A673 (cell line): ENCODE measurements around the gene CCDC120. TPM values are rescaled to one million over a fixed set of nuclear protein-coding genes. Genes with fewer than 3 reads are reported as not detected.

Source experiments
- BruUV-seq: library from RNA; stranded (reverse); fragments of 400-500 nt; replicated peaks from 2 replicates; lab custom pipeline; 2021; lab: Mats Ljungman, UMichigan
- CTCF ChIA-PET: fragments of 300-600 bp; sonication (Branson Sonifier 250); formaldehyde crosslinking; loops from one replicate; lab custom pipeline; 2022; ENCODE audit warnings: antibody characterized with exemption; lab: Charles Lee
- POLR2A ChIA-PET: fragments of 300-600 bp; sonication (Branson Sonifier 250); formaldehyde crosslinking; loops from one replicate; lab custom pipeline; 2022; ENCODE audit warnings: antibody characterized with exemption; ENCODE audit not compliant: low non-redundant PET; lab: Charles Lee
- DNase-seq: peaks from one replicate; pipeline ENCODE4 v3.0.0-alpha.2; 2015; ENCODE audit warnings: low spot score
- H3K27ac ChIP-seq: fragments of 200-600 bp; sonication (generic); 2 replicates; pipeline ENCODE4 v1.5.1; 2016; ENCODE audit warnings: mixed run types, low read depth, mild to moderate bottlenecking, mixed read lengths, antibody characterized with exemption, low read length; ENCODE audit not compliant: poor library complexity, severe bottlenecking
- H3K27me3 ChIP-seq: fragments of 200-600 bp; sonication (generic); replicated peaks from 2 replicates; pipeline ENCODE4 v1.6.1; 2017; ENCODE audit warnings: mixed run types, low read depth, mild to moderate bottlenecking, mixed read lengths, antibody characterized with exemption, low read length; ENCODE audit not compliant: insufficient read depth, poor library complexity
- H3K36me3 ChIP-seq: fragments of 200-600 bp; sonication (generic); 2 replicates; pipeline ENCODE4 v1.6.1; 2016; ENCODE audit warnings: mixed run types, mild to moderate bottlenecking, mixed read lengths, antibody characterized with exemption, low read length; ENCODE audit not compliant: insufficient read depth, poor library complexity, severe bottlenecking
- H3K4me1 ChIP-seq: fragments of 200-600 bp; sonication (generic); 2 replicates; pipeline ENCODE4 v1.6.1; 2017; ENCODE audit warnings: mixed run types, mild to moderate bottlenecking, mixed read lengths, antibody characterized with exemption, low read length; ENCODE audit not compliant: insufficient read depth, poor library complexity, severe bottlenecking
- H3K4me3 ChIP-seq: fragments of 200-600 bp; sonication (generic); 2 replicates; pipeline ENCODE4 v1.5.1; 2016; ENCODE audit warnings: low read depth, mixed run types, mild to moderate bottlenecking, mixed read lengths, low read length; ENCODE audit not compliant: poor library complexity, severe bottlenecking
- H3K9me3 ChIP-seq: fragments of 200-600 bp; sonication (generic); 2 replicates; pipeline ENCODE4 v1.6.1; 2016; ENCODE audit warnings: mixed run types, low read depth, mild to moderate bottlenecking, mixed read lengths, antibody characterized with exemption, low read length; ENCODE audit not compliant: poor library complexity, severe bottlenecking
- EZH2 ChIP-seq: fragments of 200-600 bp; sonication (generic); IDR thresholded peaks from 2 replicates; pipeline ENCODE4 v1.6.1; 2017; ENCODE audit warnings: borderline replicate concordance, low read depth, mild to moderate bottlenecking, mixed read lengths, antibody characterized with exemption, low read length; ENCODE audit not compliant: poor library complexity, severe bottlenecking
- intact Hi-C: fragments of 100-400 bp; cut with micrococcal nuclease; formaldehyde crosslinking; loops from one replicate; pipeline ENCODE4 v1.10.0; 2022; ENCODE audit not compliant: unreplicated experiment
- total RNA-seq: library from RNA; stranded (reverse); gene quantifications from 2 replicates; pipeline ENCODE4 v1.2.3, GENCODE V29; 2021
- TF ChIP-seq, protein P1 (sequence below): fragments of 300-800, 200-600 bp; sonication (generic); conservative IDR thresholded peaks from 2 replicates; pipeline ENCODE4 v1.5.1; 2017; ENCODE audit warnings: low read depth, mild to moderate bottlenecking, antibody characterized with exemption, low read length, moderate library complexity, mixed read lengths

Gene CCDC120
- total RNA-seq, 1 experiment from 2014 or later: 13.0 TPM

GRCh38 chrX:49082271-49082871, 23.6 kb downstream of the CCDC120 start:
- Histone ChIP-seq H3K4me3 (no peak overlapping the region), H3K27ac (no peak overlapping the region), H3K4me1 (no peaks in the 10 kb centered on the region), H3K27me3 (no peaks in the 10 kb centered on the region), H3K36me3 (no peaks in the 10 kb centered on the region), H3K9me3 (no peaks in the 10 kb centered on the region)
- no TSS peak for BruUV-seq
- ChIA-PET CTCF (no interaction called here), POLR2A (no interaction called here)
- intact Hi-C loops: no loop called here
- DNase-seq: no peak
- TF ChIP-seq, protein P1, sequence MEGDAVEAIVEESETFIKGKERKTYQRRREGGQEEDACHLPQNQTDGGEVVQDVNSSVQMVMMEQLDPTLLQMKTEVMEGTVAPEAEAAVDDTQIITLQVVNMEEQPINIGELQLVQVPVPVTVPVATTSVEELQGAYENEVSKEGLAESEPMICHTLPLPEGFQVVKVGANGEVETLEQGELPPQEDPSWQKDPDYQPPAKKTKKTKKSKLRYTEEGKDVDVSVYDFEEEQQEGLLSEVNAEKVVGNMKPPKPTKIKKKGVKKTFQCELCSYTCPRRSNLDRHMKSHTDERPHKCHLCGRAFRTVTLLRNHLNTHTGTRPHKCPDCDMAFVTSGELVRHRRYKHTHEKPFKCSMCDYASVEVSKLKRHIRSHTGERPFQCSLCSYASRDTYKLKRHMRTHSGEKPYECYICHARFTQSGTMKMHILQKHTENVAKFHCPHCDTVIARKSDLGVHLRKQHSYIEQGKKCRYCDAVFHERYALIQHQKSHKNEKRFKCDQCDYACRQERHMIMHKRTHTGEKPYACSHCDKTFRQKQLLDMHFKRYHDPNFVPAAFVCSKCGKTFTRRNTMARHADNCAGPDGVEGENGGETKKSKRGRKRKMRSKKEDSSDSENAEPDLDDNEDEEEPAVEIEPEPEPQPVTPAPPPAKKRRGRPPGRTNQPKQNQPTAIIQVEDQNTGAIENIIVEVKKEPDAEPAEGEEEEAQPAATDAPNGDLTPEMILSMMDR: no peak
- TF ChIP-seq EZH2: no peak

GRCh38 chrX:49089553-49089952, 30.8 kb downstream of the CCDC120 start:
- no peaks in the 10 kb centered on the region for H3K4me1 ChIP-seq
- H3K27ac ChIP-seq: no peak overlapping the region
- no peak overlapping the region for H3K4me3 ChIP-seq
- no peaks in the 10 kb centered on the region for H3K27me3 ChIP-seq
- CTCF ChIA-PET: no interaction called here
- no peaks in the 10 kb centered on the region for H3K9me3 ChIP-seq
- no peak for DNase-seq
- no peak for TF ChIP-seq EZH2
- TF ChIP-seq, protein P1: no peak
- no peaks in the 10 kb centered on the region for H3K36me3 ChIP-seq
- POLR2A ChIA-PET: no interaction called here
- intact Hi-C loops: no loop called here
- BruUV-seq: no TSS peak

- Histone ChIP-seq H3K36me3 (no peaks in the 10 kb centered on the region), H3K27ac (no peak overlapping the region), H3K4me1 (no peaks in the 10 kb centered on the region), H3K4me3 (no peak overlapping the region), H3K9me3 (no peaks in the 10 kb centered on the region), H3K27me3 (no peaks in the 10 kb centered on the region)
- POLR2A ChIA-PET: no interaction called here
- no TSS peak for BruUV-seq
- intact Hi-C loops: no loop called here
- DNase-seq: no peak
- TF ChIP-seq, protein P1: no peak
- no peak for TF ChIP-seq EZH2
- CTCF ChIA-PET: no interaction called here
Measured at GRCh38 chrX:49096419-49096818, 37.6 kb downstream of the CCDC120 start.
